HG03571 (cell line): ENCODE measurements around the gene DSG4.

Experiments used
- ATAC-seq: cut with Tn5 transposase; IDR thresholded peaks from one replicate; pipeline ENCODE4 v1.9.1; 2021; ENCODE audit not compliant: unreplicated experiment

The DSG4 gene

GRCh38 chr18:31444142-31444541 lies 67.6 kb downstream of the DSG4 start:
- ATAC-seq = no peak

GRCh38 chr18:31445908-31446307 lies 69.3 kb downstream of the DSG4 start:
- no peak for ATAC-seq

- ATAC-seq = no peak
These were observed 70.3 kb downstream of the DSG4 start for GRCh38 chr18:31446854-31447253.

- no peak for ATAC-seq
These were observed 71.1 kb downstream of the DSG4 start, which contains the start of gene DSG3 for GRCh38 chr18:31447530-31448191. TSS of gene DSG3 (plus strand) at chr18:31447741. CDS start at chr18:31447878, 137 bp downstream.

GRCh38 chr18:31450409-31450808 lies 73.8 kb downstream of the DSG4 start:
- no peak for ATAC-seq

- no peak for ATAC-seq
These were observed 75.0 kb downstream of the DSG4 start for GRCh38 chr18:31451625-31452024.

- ATAC-seq = no peak
These were observed 77.6 kb downstream of the DSG4 start for GRCh38 chr18:31454066-31454708.
